Spleen (tissue), 11 donors: Measurements from ENCODE around the gene UST. TPM values are rescaled to one million over a fixed set of nuclear protein-coding genes. Genes with fewer than 3 reads are reported as not detected.
"Not testable (repeated sequence)": the region's sequence is repeated elsewhere in the genome, so short reads cannot be mapped to it uniquely, and the experiment has no call there.

Source experiments
- DNase-seq: peaks from one replicate; pipeline ENCODE4 v3.0.0-alpha.2; 2020
- H3K27ac ChIP-seq, 8 donors: fragments of 200-600 bp; sonication (generic) in 7 of 8; 1 replicate in 4 of 8; 2 replicates in 4 of 8; pipeline versions ENCODE4 v1.5.0 to v1.8.0; 2016 to 2021; ENCODE audit warnings: inconsistent platforms in 4 of 8, mild to moderate bottlenecking in 4 of 8, moderate library complexity in 1 of 8
- H3K27me3 ChIP-seq, 7 donors: fragments of 200-600 bp; sonication (generic) in 6 of 7; replicated peaks in 1 of 7; 1 replicate in 4 of 7; 2 replicates in 3 of 7; pipeline versions ENCODE4 v1.5.0 to v1.8.0; 2016 to 2021; ENCODE audit warnings: inconsistent platforms in 3 of 7, mild to moderate bottlenecking in 1 of 7
- H3K36me3 ChIP-seq, 6 donors: fragments of 200-600 bp; sonication (generic) in 5 of 6; 1 replicate in 4 of 6; 2 replicates in 2 of 6; pipeline versions ENCODE4 v1.5.0 to v1.8.0; 2016 to 2021; ENCODE audit warnings: inconsistent platforms in 2 of 6
- H3K4me1 ChIP-seq, 6 donors: fragments of 200-600 bp; sonication (generic) in 5 of 6; 1 replicate in 3 of 6; 2 replicates in 3 of 6; pipeline versions ENCODE4 v1.5.0 to v1.8.0; 2016 to 2021; ENCODE audit warnings: inconsistent platforms in 3 of 6
- H3K4me3 ChIP-seq, 8 donors: fragments of 200-600 bp; sonication (generic) in 7 of 8; 1 replicate in 4 of 8; 2 replicates in 4 of 8; pipeline versions ENCODE4 v1.5.0 to v1.8.0; 2016 to 2021; ENCODE audit warnings: inconsistent platforms in 4 of 8, mild to moderate bottlenecking in 4 of 8, moderate library complexity in 2 of 8
- H3K9me3 ChIP-seq, 8 donors: fragments of 200-600 bp; sonication (generic) in 7 of 8; 1 replicate in 4 of 8; 2 replicates in 4 of 8; pipeline versions ENCODE4 v1.5.0 to v1.8.0; 2016 to 2021; ENCODE audit warnings: inconsistent platforms in 4 of 8
- POLR2A ChIP-seq, 3 donors: fragments of 450-650 bp; IDR thresholded peaks; one replicate each; pipeline ENCODE4 v1.5.1; 2017; ENCODE audit warnings: antibody characterized with exemption in 3 of 3, mild to moderate bottlenecking in 1 of 3
- POLR2AphosphoS5 ChIP-seq, 3 donors: sonication (generic); formaldehyde crosslinking; IDR thresholded peaks; one replicate each; pipeline ENCODE4 v1.5.1; 2017; ENCODE audit warnings: antibody characterized with exemption in 3 of 3
- WGBS, 5 donors: extraction: QIAGEN DNeasy Blood & Tissue Kit in 3 of 5; methylation state at CpG; one replicate each; pipeline versions ENCODE4 v1.1.5 to v1.1.7; 2013 to 2018; 5-methylcytosine and 5-hydroxymethylcytosine counted together
- intact Hi-C: fragments of 100-400 bp; cut with DNase I; formaldehyde crosslinking; loops from one replicate; pipeline ENCODE4 v1.15.0; 2023; ENCODE audit warnings: low total_unique reads
- polyA plus RNA-seq, 3 donors: library from polyadenylated mRNA; stranded (reverse); fragments of 200-250 nt; gene quantifications; one replicate each; pipeline ENCODE4 v1.2.1, GENCODE V29; 2013
- total RNA-seq, 7 donors: library from RNA; depleted of rRNA in 3 of 7; stranded (reverse); fragments of >200 nt in 3 of 7; fragmentation: NEBNext Ultra II Directional in 4 of 7; extraction: Animal tissue kit (Norgen Biotek cat#: 25700) in 4 of 7; gene quantifications; one replicate each; pipeline versions ENCODE4 v1.1.0 to v1.2.1, GENCODE V29; 2016 to 2021
- TF ChIP-seq, protein P1 (sequence below), 11 experiments: fragments of 200-600 bp in 7 of 11; fragments of 450-650 bp in 4 of 11; sonication (generic) in 4 of 11; IDR thresholded peaks in 8 of 11; conservative IDR thresholded peaks in 3 of 11; 1 replicate in 7 of 11; 2 replicates in 4 of 11; pipeline versions ENCODE4 v1.4.0 to v1.8.0; 2016 to 2021; ENCODE audit warnings: antibody characterized with exemption in 11 of 11, inconsistent platforms in 4 of 11, mild to moderate bottlenecking in 1 of 11
- donor health status: healthy with polysubstance abuse.
- donor health status: DM: no; HTN: no; CAD: no; lungs with moderate emphysema.
- donor health status: DM: no; HTN: no; CAD: no.
- donor health status: Bipolar disorder and iron deficiency.
- donor health status: healthy.
- donor health status: DM: no; HTN: no; CAD: no.
- donor health status: DM: yes; HTN: yes; CAD: no.

The UST gene
- total and polyA plus RNA-seq, 10 donors, result 6.4 to 26.8 (median 14.4) TPM

DNA sequence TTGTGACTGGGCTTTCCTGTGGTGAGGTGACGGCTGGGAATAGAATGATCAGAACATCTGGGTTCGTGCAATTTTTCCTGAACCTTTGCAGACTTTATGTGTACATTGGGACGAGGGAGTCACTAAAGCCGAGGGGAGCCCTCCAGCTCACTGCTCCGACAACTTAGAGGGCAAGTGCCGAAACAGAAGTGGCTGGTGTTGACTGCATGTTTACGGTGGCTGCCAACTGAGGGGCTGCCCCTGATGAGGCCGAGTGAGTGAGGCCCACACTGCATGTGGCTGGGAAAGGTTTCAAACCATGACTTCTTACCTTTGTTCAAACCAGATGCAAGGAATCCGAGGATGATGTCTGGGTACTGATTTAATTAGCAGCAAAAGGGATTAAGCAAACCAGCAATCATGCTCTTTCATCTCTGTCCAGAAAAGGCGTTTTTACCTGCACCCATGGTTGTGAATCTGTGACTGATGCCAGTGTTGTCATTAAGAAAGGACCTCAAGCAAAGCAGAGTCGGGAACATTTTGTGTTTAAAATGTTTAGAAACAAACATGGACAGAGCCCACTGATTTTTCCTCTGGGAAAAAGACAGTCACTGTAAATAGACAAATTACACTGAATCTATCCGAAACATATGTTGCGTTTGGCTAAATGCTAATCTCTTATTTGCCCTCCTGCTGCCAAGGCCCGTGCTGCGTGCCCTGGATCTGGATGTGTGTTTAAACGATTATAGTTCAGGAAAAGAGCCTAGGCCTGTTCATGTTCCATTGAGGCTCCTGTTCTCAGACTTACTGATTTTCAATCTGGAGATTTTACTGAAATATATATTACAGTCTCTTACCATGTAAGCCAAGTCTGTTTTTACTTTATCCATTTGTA is 105.1 kb downstream of the UST start:
- no peak overlapping the region for H3K27ac ChIP-seq
- peaks cover 5 to 52% (median 31%) of the 10 kb centered on the region in 6 donors for H3K4me1 ChIP-seq
- no peaks in the 10 kb centered on the region for H3K36me3 ChIP-seq
- intact Hi-C loops, result no loop called here
- TF ChIP-seq, protein P1, sequence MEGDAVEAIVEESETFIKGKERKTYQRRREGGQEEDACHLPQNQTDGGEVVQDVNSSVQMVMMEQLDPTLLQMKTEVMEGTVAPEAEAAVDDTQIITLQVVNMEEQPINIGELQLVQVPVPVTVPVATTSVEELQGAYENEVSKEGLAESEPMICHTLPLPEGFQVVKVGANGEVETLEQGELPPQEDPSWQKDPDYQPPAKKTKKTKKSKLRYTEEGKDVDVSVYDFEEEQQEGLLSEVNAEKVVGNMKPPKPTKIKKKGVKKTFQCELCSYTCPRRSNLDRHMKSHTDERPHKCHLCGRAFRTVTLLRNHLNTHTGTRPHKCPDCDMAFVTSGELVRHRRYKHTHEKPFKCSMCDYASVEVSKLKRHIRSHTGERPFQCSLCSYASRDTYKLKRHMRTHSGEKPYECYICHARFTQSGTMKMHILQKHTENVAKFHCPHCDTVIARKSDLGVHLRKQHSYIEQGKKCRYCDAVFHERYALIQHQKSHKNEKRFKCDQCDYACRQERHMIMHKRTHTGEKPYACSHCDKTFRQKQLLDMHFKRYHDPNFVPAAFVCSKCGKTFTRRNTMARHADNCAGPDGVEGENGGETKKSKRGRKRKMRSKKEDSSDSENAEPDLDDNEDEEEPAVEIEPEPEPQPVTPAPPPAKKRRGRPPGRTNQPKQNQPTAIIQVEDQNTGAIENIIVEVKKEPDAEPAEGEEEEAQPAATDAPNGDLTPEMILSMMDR (IDR thresholded peaks at IDR 0.05 in 8 of 11, conservative IDR thresholded peaks at IDR 0.05 in 3 of 11), result no peak
- TF ChIP-seq POLR2A (IDR thresholded peaks at IDR 0.05), result no peak
- no peaks in the 10 kb centered on the region for H3K9me3 ChIP-seq
- H3K4me3 ChIP-seq, result no peak overlapping the region
- no peak for DNase-seq
- no peaks in the 10 kb centered on the region for H3K27me3 ChIP-seq
- WGBS, 5 donors, result 84 to 92% (median 90%) methylated on average over 16 of the region's 16 CpGs

GRCh38 chr6:148852688-148853087 is 105.9 kb downstream of the UST start:
- intact Hi-C loops, result no loop called here

GRCh38 chr6:148853113-148853512 is 106.3 kb downstream of the UST start:
- H3K4me1 ChIP-seq, result peaks cover 5 to 40% (median 25%) of the 10 kb centered on the region in 6 donors
- DNase-seq, H3K27me3 ChIP-seq, H3K9me3 ChIP-seq, intact Hi-C loops, H3K4me3 ChIP-seq, H3K27ac ChIP-seq, H3K36me3 ChIP-seq: not testable (repeated sequence)
- 86 to 94% (median 89%) methylated on average over 3 of the region's 3 CpGs for WGBS, 5 donors

More at GRCh38 chr6:148852688-148853087, 105.9 kb downstream of the UST start:
- Histone ChIP-seq H3K9me3 (no peaks in the 10 kb centered on the region), H3K27ac (no peak overlapping the region), H3K4me3 (no peak overlapping the region), H3K27me3 (no peaks in the 10 kb centered on the region), H3K4me1 (peaks cover 5 to 44% (median 27%) of the 10 kb centered on the region in 6 donors), H3K36me3 (no peaks in the 10 kb centered on the region)
- TF ChIP-seq POLR2AphosphoS5 (IDR thresholded peaks at IDR 0.05) (no peak), POLR2A (IDR thresholded peaks at IDR 0.05) (no peak)
- TF ChIP-seq, protein P1 (IDR thresholded peaks at IDR 0.05 in 8 of 11, conservative IDR thresholded peaks at IDR 0.05 in 3 of 11), result no peak
- WGBS, 5 donors, result 89 to 94% (median 93%) methylated on average over 6 of the region's 6 CpGs
- DNase-seq, result no peak

DNA sequence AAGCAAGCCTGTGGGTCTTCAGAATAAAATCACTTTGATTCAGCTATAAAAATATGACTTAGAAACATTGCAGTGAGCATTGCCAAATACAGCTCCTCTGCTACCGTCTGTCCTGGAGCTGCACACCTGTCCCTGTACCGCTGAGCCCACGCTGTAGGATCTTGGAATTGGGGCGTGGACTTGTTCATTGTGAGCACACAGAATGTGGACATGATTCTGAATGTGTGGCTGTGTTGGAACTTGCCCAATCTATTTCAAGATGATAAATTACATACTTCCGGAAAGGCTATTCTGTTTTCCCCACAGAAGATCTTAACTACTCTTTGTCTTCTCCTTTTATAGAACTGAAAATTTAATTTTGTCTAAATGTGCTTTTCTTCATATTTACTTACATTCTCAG is 107.3 kb downstream of the UST start:
- H3K36me3 ChIP-seq, result no peaks in the 10 kb centered on the region
- DNase-seq, result no peak
- TF ChIP-seq, protein P1 (IDR thresholded peaks at IDR 0.05 in 8 of 11, conservative IDR thresholded peaks at IDR 0.05 in 3 of 11), result no peak
- intact Hi-C loops, result no loop called here
- H3K27ac ChIP-seq, result peak overlapping the region in 1 of 8 donors; percentile 8
- 16 to 25% (median 19%) methylated on average over 5 of the region's 5 CpGs for WGBS, 5 donors
- H3K4me3 ChIP-seq, result no peak overlapping the region
- H3K27me3 ChIP-seq, result no peaks in the 10 kb centered on the region
- H3K9me3 ChIP-seq, result no peaks in the 10 kb centered on the region
- H3K4me1 ChIP-seq, result peaks cover 5 to 31% (median 20%) of the 10 kb centered on the region in 6 donors
